NCI-H2107 treated with DMSO at 0.1 percent for 48 hours (cell line): ENCODE data around the gene RPL10A.
"Not testable (repeated sequence)": the region's sequence is repeated elsewhere in the genome, so short reads cannot be mapped to it uniquely, and the experiment has no call there.

Source experiments
- DNase-seq: peaks from one replicate; lab custom pipeline; 2025; ENCODE audit not compliant: unreplicated experiment; lab: John Stamatoyannopoulos, UW

The RPL10A gene

GRCh38 chr6:35508542-35508941 lies 40.3 kb downstream of the RPL10A start:
- DNase-seq = no peak

- DNase-seq = no peak
Measured at GRCh38 chr6:35510916-35511561, 42.8 kb downstream of the RPL10A start.

- DNase-seq = no peak
Measured at GRCh38 chr6:35511562-35511941, 43.4 kb downstream of the RPL10A start.

GRCh38 chr6:35512006-35512405 lies 43.8 kb downstream of the RPL10A start:
- no peak for DNase-seq

GRCh38 chr6:35512740-35513139 lies 44.5 kb downstream of the RPL10A start, which contains the start of gene TULP1:
TULP1 (minus strand) TSS chr6:35512896; CDS start chr6:35512858, 38 bp downstream.
- DNase-seq = no peak

GRCh38 chr6:35514587-35514986 lies 46.4 kb downstream of the RPL10A start:
- no peak for DNase-seq

GRCh38 chr6:35515939-35516338 lies 47.7 kb downstream of the RPL10A start:
- not testable (repeated sequence) for DNase-seq

- no peak for DNase-seq
Measured at GRCh38 chr6:35516712-35517111, 48.5 kb downstream of the RPL10A start.

- DNase-seq = not testable (repeated sequence)
Measured at GRCh38 chr6:35517978-35518377, 49.8 kb downstream of the RPL10A start.

- no peak for DNase-seq
Measured at GRCh38 chr6:35518566-35519312, 50.5 kb downstream of the RPL10A start.

- no peak for DNase-seq
Measured at GRCh38 chr6:35519313-35520015, 51.3 kb downstream of the RPL10A start.
